Activated T-cell treated with anti-CD3 and anti-CD28 coated beads for 1 hour (primary cell): ENCODE measurements around the gene PRDM16.

Source experiments
- DNase-seq: peaks from one replicate; pipeline ENCODE4 v3.0.0-alpha.2; 2020; ENCODE audit warnings: low read depth

PRDM16 gene

DNA sequence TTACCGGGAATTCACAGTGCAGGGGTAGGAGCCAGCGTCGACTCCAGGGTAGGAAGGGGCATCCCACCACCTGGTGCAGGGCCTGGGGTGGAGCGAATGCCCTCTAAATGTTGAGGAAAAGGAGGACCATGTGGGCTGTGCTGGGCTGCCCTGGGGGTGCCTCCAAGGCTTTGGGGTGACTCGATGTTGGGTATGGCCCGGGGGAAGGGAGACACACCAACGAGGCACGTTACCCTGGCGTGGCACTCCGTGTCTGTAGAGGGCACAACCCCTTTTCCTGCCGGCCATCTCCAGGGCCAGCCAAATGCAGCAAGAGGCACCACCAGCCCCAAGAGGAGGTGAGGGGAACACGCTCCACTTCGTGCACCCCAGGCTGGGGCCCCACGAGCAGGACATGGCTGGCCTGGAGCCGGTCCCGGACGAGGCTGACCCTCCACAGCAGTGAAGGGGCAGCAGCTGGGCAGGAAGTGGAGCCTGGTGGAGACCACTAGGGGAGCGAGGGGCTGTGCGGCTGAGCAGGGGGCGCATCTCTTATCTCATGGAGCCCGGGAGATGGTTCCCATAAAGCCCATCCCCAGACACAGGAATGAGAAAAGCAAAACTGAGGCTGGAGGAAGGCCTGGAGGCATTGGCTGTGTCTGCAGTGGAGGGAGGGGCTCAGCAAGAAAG is 36.5 kb upstream of the PRDM16 start:
- DNase-seq = no peak

DNA sequence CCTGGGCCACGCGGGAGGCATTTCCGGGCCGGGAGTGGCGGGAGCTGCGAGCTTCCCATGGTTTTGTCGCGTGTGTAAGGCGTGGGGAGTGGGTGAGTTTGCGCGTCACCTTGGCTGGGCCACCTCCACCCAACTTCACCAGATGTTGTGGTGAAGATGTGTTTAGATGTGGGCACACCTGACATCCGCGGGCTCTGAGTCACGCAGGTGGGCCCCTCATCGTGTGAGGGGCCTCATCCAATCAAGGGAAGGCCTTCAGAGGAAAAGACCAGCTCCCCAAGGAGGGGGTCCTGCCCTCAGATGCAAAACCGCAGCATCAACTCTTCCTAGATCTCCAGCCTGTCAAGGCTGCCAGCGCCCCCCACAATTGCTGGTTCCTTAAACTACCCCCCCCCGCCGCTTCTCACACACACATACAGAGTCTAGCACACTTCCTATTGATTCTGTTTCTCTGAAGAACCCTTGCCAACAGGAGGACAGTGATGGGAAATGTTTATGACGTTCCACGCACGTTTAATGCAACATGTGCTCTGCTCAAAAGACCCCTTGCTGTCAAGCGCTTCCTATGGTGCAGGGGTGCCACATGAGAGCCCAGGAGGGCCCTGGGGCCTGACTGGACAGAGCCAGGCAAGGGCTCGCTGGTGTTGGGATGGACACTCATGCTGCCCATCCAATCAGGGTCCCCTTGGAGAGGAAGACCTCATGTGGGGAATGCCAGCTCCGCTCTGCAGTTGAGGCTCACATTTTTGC is 35.8 kb upstream of the PRDM16 start:
- DNase-seq = peak; percentile 30

DNA sequence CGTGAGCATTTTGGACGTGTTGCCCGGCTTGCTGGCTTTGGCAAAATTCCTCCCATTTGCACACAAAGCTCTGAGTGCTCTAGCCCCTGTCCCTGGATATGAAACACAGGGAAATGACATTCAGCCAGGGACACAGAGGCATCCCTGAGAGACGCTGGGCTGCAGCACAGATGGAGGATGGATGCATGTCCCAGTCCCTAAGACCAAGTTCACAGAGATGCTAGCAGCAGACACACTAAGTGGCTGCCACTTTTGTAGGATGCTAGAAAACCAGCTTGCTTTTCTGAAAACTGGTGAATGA is 35.3 kb upstream of the PRDM16 start:
- DNase-seq = no peak

DNA sequence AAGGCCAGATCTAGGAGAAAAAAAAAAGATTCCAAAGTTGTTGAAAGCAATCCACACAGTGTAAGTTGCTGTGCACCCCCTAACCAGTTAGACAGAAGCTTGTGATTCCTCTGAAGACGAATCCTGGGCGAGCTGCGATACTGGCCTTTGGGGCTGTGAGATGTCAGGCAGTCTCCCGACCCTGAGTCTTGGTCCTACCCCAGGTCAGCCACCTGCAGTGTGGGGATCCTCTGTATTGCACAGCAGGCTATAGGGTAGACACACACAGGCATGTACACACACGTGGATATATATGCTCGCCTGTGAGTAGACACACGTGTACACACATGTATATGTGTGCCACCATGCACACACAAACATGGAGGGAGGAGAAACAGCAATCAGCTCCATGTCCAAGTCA is 34.8 kb upstream of the PRDM16 start:
- DNase-seq = no peak

DNA sequence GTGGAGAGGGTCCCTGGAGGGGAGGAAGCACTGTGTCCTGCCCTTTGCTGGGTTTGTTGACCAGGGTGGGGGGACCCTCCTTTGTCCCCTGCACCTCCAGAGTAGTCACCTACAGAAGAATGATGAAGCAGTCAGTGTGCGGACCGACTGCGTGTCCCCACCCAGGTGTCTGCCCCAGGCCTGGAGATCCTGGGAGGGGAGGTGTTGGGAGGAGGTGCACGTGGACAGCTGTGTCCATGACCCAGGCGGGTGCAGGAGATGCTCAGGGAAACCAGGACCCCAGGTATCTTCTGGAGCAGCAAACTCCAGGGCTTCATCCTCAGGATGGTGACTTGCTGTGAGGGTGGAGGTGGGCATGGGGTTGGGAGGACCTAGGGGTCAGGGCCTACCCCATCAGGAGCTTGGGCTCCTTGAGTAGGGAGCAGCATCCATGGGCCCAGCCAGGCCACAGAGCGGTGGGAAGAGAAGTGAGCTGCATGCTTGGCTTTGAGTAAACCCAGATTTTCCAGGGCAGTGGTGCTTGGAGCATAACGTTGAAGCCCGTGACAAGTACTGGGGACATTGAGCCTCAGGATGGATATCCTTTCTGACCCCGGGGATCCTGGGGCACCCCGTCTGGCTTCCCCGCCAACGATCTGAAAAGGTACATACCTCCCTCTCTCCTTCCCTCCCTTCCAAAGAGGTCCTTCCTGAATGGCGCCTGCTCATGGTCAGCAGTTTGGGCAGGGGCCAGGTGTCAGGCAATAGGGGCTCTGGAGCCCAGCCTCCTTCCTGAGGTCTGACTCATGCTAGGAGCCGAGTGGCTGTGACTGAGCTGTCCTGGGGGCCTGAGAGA is 34.1 kb upstream of the PRDM16 start:
- no peak for DNase-seq

DNA sequence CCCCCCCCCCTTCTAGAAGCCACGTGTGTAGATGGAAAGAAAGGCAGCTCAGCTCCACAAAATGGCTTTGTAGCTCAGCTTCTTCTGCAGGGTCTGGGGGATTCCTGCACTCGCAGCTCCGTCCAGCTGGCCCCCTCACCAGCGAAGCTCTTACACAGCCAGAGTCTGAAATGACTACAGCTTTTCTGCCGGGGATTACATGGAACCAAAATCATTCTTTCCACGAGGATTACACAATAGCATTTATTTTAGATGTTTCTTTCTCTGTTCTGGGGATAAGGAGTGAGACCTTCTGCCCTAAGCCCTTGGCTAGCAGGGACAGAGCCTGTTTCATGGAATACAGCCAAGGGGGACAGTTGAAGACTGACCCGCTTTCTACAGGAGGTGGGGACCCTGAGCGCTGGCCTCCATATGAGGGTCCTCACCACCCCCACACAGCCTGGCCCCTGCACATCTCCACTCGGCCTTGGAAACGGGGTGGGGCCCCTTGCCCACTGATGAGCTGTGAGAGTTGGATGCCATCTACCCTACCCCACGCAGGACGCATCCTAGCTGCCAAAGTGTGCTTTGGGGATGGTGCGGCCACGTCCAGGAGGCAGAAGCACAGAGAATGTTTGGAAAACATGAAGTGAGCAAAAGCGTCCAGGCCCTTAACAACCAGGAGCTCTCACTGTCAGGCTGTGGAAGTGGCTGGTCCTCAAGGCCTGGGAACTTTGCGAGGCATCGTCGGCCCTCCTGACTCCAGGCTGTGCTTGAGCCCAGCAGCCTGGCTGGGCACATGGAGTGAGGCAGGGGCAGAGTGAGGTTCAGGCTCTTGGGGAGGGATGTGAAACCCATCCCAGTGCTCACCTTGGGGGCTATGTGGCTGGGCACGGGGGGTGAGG is 33.2 kb upstream of the PRDM16 start:
- DNase-seq = no peak

DNA sequence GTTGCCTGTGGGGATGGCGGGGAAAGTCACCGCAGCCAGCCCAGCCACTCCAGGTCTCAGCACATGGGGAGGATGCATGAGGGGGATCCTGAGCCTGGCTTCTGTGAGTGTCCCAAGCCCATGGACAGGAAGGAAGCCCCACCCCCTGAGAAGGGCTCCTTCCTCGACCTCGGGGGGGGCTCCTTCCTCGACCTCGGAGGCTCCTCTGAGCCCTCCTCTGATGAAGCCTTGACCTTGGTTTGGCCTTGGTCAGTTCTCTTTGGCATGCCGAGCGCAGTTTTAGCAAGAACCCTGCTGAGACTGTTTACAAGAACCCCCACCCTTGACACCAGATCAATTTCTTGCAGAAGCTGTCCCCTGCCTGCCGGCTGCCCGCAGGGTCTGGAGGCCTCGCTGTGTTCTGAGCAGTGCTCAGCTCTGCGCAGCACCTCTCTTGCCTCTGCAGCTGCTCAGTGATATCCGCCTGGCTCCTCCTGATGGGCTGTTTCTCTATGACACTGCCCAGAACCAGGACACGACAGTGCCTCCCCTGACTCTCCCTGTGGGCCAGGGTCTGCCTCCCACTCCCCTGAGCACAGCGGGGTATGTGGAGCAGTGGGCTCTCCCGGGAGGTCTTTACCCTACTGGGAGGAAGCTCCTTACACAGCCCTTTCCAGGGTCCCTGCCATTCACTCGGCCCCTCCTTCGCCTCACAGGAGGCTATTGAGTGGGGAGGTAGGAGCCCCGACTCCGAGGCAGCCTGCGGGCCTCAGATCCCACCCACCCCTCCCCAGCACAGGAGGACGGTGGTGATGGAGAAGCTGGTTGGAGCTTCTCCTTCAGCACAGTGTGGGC is 32.3 kb upstream of the PRDM16 start:
- no peak for DNase-seq

DNA sequence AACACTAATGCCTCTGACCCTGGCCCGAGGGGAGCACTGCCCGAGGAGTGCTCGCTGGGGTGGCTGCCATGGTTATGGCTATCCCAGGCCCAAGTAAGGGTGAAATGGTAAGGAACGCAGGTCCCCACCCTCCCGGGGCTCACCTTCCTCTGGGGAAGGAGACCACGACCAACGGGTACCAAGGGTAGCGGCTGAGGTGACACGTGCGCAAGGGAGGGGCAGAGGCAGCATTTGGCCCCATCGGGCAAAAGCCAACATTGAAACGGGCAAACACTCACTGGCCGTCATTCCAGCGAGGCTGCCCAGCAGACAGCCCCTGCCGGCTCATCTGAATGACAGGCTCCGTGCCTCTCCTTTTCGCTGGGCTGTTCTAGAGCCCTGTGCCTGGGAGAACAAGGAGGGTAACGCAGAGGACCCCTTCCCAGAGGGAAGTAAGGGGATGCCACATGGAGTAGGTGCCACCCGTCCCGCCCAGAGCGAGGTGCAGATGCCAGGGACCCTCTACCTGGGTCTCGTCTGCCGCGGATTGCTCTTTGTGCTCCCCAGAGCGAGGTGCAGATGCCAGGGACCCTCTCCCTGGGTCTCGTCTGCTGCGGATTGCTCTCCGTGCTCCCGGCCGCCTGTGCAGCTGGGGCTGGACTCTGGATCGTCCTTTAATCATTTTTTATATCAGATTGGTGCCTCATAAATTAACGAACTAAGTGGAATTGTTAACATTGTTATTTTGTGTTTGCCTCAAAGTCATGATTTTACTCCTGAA is 31.5 kb upstream of the PRDM16 start:
- no peak for DNase-seq

DNA sequence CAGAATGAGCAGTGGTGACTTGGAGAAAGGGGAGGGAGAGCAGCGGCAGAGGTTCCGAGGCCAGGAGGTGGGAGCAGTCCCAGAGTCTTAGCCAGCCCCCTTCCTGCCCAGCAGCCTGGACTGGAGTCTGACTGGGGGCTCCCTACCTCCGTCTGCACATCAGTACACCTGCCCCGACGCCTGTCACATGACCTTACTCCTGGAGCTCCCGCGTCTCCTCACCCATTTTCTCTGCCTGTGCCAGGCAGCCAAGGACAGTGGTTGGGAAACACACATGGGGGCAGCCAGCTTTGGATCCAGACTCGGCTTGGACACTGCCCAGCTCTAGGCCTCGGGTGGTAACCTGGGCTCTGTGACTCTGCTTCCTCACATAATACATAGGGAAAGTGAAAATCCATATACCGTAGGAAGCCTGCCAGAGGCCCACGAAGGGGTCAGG is 30.9 kb upstream of the PRDM16 start:
- no peak for DNase-seq

DNA sequence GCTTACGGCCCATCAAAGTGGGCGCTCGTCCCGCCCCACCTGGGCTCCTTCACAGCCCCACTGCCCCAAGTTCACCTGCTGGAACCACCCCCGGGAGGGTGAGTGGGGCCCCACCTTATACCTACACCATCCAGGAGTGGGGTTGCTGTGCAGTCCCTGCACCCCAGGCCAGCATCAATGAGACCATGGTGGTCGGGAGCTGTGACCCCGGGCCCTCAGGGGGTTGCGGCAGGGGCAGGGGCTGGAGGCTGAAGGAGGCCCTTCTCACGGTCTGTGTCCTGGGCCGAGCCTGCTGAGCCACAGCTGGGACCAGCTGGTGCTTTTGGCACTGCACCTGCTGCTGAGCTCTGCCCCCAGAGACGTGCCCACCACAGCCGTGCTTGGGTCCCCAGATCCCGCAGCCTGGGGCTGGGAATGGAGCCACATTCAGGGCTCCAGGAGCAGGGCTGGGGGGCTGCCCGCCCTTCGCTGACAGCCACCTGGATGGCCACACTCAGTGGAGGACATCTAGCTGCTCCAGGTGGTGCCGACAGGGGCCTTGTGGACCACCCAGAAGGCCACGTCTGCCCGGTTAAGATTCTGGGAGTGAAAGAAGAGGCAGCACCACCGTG is 30.3 kb upstream of the PRDM16 start:
- no peak for DNase-seq

DNA sequence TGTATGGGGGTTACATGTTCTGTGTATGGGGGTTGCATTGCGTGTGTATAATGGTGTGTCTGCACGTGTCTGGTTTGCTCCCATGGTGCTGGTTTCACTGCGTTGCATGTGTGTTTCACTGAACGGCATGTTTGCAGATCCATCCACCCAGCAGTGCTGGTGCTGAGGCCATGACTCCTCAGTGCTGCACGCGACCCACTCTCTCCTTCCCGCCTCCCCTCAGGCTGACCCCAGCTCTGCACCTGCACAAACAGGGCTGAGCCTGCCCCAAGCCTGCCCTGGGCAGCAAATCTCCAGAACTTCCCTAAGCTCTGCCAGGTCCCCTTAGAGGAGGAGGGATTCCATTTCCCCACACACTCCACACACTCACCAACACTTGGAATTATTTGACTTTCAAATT is 29.0 kb upstream of the PRDM16 start:
- no peak for DNase-seq

DNA sequence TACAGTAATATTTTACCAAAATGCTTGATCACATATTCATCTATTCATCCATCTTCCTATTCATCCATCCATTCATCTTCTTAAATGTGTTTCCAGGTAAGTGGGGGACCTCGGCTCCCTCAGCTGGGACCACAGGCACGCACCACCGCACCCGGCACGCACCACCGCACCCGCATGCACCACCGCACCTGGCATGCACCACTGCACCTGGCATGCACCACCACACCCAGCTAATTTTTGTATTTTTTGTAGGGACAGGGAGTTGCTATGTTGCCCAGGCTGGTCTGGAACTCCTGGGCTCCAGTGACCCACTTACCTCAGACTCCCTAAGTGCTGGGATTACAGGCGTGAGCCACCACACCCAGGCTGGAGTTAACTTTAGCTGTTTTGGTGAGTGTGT is 26.5 kb upstream of the PRDM16 start:
- DNase-seq = no peak

DNA sequence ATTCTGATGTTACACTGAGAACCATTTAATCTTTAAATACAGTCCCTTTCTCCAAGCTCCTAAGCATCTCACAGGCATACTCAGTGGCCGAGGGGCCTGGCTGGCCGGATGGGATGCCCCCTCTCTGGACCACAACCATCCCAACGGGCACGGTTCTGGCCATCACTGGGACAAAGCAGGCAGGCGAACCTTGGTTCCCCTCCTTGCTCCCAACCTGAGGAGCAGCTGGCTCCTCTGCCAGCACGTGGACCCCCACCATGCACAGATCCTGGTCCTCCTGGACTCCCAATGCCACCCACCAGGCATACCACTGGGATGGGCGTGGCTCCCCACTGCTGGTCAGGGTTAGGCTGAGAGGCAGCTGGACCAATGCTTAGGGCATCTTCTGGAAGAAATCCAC is 19.8 kb upstream of the PRDM16 start:
- DNase-seq = no peak

DNA sequence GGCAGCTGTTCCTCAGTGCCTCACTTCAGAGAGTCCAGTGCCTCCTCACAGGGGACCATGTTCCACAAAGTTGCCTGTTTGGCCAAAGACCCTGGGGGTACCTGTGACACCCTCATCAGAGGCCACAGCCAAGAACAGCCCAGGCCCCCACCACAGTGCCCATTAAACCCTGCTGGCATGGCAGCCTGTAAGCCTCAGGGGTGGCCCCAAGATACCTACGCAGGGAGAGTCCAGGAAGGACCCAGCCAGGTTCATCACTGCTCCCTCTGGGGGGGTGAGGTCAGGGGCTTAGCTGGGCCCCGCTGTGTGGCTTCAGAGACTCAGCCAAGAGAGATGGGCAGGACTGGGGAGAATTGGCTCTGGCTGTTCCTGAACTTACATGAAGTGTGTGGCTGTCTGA is 19.1 kb upstream of the PRDM16 start:
- no peak for DNase-seq

DNA sequence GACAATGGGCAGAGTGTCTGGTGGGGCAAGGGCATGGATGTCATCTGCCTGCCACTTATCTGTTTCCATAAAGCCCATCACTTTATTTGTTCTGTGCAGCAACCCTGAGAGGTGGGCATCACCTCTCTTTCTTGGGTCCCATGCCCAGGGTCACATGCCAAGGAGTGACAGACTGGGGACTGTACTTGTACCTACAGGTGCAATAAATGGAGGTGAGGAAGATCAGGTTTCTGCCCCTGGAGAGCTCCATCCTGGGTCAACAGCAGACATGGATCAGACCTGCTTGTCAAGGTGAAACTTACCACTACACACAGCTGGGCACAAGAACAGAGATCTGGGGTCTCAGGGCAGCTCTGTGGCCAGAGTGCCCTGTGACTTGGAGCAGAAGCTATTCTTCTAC is 18.4 kb upstream of the PRDM16 start:
- no peak for DNase-seq

DNA sequence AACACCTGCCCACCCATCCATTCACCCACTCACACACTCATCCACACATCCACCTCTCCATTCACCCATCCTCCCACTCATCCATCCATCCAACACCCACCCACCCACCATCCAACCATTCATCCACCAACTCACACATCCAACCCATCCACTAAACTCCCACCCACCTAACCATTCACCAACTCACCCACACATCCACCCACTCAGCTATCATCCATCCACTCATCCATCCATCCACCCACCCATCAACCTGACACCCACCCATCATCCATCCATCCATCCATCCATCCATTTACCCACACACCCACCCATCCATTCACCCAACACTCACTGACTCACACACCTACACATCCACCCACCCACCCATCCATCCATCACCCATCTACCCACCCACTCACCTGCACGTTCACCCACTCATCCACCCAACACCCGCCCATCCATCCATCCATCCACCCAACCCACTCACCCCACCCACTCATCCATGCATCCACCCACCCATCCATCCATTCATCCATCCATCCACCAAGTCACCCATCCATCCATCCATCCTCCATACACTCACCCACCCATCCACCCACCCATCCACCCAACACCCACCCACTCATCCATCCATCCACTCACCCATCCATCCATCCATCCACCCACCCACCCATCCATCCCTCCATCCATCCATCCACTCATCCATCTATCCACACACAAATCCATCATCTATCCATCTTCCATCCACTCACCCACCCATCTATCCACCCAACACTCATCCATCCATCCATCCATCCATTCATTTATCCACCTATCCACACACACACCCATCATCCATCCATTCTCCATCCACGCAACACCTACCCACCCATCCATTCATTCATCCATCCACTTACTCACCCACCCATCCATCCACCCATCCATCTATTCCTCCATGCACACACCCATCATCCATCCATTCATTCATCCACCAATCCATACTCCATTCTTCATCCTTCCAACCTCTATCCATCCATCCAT is 17.4 kb upstream of the PRDM16 start:
- DNase-seq = no peak

DNA sequence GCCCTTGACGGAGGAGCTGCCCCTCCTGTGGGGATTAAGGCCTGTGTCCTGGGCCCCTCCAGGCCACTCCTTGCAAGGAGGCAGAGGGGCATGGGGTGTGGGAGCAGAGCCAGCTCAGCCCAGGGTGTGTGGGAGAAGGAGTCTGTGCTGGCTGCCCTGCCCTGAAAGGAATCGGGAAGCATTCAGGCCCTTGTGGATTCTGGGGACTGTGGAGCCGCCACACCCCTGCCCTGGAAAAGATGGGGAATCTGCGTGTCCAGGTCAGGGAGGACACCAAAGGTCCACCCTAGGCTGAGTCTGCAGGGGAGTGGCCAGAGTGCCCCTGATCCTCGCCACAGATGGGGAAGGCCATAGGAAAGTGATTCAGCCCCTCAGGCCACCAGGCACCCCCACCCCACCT is 16.5 kb upstream of the PRDM16 start:
- DNase-seq = no peak

DNA sequence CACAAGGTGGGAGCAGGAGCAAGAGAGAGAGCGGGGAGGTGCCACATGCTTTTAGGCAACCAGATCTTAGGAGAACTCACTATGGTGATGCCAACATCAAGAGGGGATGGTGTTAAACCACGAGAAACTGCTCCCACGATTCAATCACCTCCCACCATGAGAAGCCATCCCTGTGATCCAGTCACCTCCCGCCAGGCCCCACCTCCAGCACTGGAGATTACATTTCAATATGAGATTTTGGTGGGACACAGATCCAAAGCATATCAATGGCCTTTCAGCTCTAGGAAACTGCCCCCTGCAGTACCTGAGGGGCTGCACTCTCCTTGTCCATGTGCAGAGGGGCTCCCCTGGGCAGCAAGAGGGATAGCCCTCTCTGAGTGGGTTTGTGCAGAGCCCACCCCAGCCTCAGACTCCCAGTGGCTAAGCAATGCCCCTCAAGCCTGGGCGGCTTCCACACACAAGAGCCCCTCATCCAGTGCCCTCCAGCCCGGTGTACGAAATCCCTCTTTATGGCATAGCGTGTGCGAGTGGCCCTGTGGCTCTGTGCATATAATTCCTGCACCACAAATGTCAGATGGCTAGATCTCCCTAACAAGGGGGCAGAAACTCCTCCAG is 15.5 kb upstream of the PRDM16 start:
- DNase-seq = no peak
